ENCODE measurements around the gene TRIM63. TPM values are rescaled to one million over a fixed set of nuclear protein-coding genes. Genes with fewer than 3 reads are reported as not detected.

The TRIM63 gene
- total and polyA plus RNA-seq, 9 of the 15 experiments (the other 6 are each of a cell fraction or from before 2014, with no cell fraction given) = 0.08 to 0.57 (median 0.36) TPM

- TF ChIP-seq ZNF589 (CRISPR knock-in tag; IDR thresholded peaks at IDR 0.05; ENCODE audit: low read depth) (no peak), ETV1 (tag; conservative IDR thresholded peaks at IDR 0.05; ENCODE audit: low read depth) (no peak), TCF3 (CRISPR knock-in tag; IDR thresholded peaks at IDR 0.05) (no peak), NFIX (CRISPR knock-in tag; IDR thresholded peaks at IDR 0.05; ENCODE audit: low read depth) (no peak), MIER1 (IDR thresholded peaks at IDR 0.05; ENCODE audit: low read depth) (no peak), SAP30 (IDR thresholded peaks at IDR 0.05; ENCODE audit: borderline replicate concordance, insufficient read depth, low read depth, low read length, poor library complexity, severe bottlenecking) (no peak), ZBTB9 (CRISPR knock-in tag; IDR thresholded peaks at IDR 0.05) (no peak), CHD4 (IDR thresholded peaks at IDR 0.05; ENCODE audit: insufficient read depth, insufficient replicate concordance, low read depth, low read length, poor library complexity, severe bottlenecking) (peak; percentile 73)
These were observed 9.3 kb downstream of the TRIM63 start (continued) for GRCh38 chr1:26058052-26058595.

GRCh38 chr1:26057189-26057588 is 10.2 kb downstream of the TRIM63 start:
- in situ Hi-C loops (cut with MboI) = no loop called here
- H3K9me3 ChIP-seq (replicated peaks; ENCODE audit: control insufficient read depth, insufficient read depth, low read depth, low read length) = no peaks in the 10 kb centered on the region
- H4K20me1 ChIP-seq (replicated peaks; ENCODE audit: control insufficient read depth, insufficient read depth, low read length) = no peaks in the 10 kb centered on the region
- ChIA-PET POLR2A (interaction anchor here (1.1 kb wide), 1 partner anchor 18 kb away, joined by 3 read pairs; no protein-coding TSS in a partner anchor), CTCF (ENCODE audit: low intra/inter-chr PET ratio) (no interaction called here)
- H3K27ac ChIP-seq (ENCODE audit: extremely low read depth, low read depth, low read length) = no peak overlapping the region
- H3K9me1 ChIP-seq (ENCODE audit: control insufficient read depth, insufficient read depth, low read length) = no peaks in the 10 kb centered on the region
- intact Hi-C loops (cut with micrococcal nuclease) = no loop called here
- no peaks in the 10 kb centered on the region for H3K36me3 ChIP-seq (ENCODE audit: control insufficient read depth, insufficient read depth, low read length)
- whole genome bisulfite sequencing (ENCODE audit: insufficient coverage, low coverage, missing lambda C conversion rate) = 51% methylated on average over 2 of the region's 2 CpGs
- no peaks in the 10 kb centered on the region for H3K79me2 ChIP-seq (ENCODE audit: control insufficient read depth, insufficient read depth, low read length)
- no peak for DNase-seq (ENCODE audit: extremely low read depth in 1 of 4, low spot score in 3 of 4)
- H2AFZ ChIP-seq (ENCODE audit: low read depth, low read length) = no peak overlapping the region
- peak overlapping the region in 1 of 2 experiments; percentile 20; a peak in 1 of 4 replicates for H3K9ac ChIP-seq (ENCODE audit: insufficient read depth in 1 of 2, low read depth in 2 of 2, low read length in 2 of 2)
- BruUV-seq (replicated peaks) = no TSS peak
- ATAC-seq = no peak
- H3K4me3 ChIP-seq = no peak overlapping the region
- no peak overlapping the region for H3K4me2 ChIP-seq (ENCODE audit: insufficient read depth, low read length)
- no peaks in the 10 kb centered on the region for H3K27me3 ChIP-seq (ENCODE audit: control insufficient read depth in 2 of 2, insufficient read depth in 2 of 2, low read length in 2 of 2)
- peaks cover 25 to 27% of the 10 kb centered on the region in 2 experiments; a peak in 4 of 5 replicates for H3K4me1 ChIP-seq (replicated peaks in 1 of 2; ENCODE audit: control insufficient read depth in 2 of 2, insufficient read depth in 2 of 2, low read length in 2 of 2)
- no peak for FAIRE-seq
- TF ChIP-seq BACH1 (tag; IDR thresholded peaks at IDR 0.05) (no peak), ATF4 (CRISPR knock-in tag; IDR thresholded peaks at IDR 0.05) (no peak), MBD1 (CRISPR knock-in tag; IDR thresholded peaks at IDR 0.05) (no peak), GTF2F1 (IDR thresholded peaks at IDR 0.05; ENCODE audit: low read depth, low read length) (no peak), ZNF324 (CRISPR knock-in tag; IDR thresholded peaks at IDR 0.05) (no peak), ZBTB7A (IDR thresholded peaks at IDR 0.05; ENCODE audit: borderline replicate concordance, control insufficient read depth, low read depth, low read length) (no peak), PTTG1 (tag; IDR thresholded peaks at IDR 0.05; ENCODE audit: low read depth) (no peak), ZNF12 (CRISPR knock-in tag; IDR thresholded peaks at IDR 0.05) (no peak), GABPB1 (CRISPR knock-in tag; IDR thresholded peaks at IDR 0.05) (no peak), ZNF174 (CRISPR knock-in tag; IDR thresholded peaks at IDR 0.05) (no peak)
